Mucosa of stomach (tissue), 1 donor: ENCODE data around the gene ZNF683.
"Not testable (repeated sequence)": the region's sequence is repeated elsewhere in the genome, so short reads cannot be mapped to it uniquely, and the experiment has no call there.

ENCODE experiments used
- H3K27me3 ChIP-seq: one replicate; pipeline ENCODE4 v1.7.0; 2013; ENCODE audit warnings: mild to moderate bottlenecking, low read length; ENCODE audit not compliant: control insufficient read depth, insufficient read depth
- H3K36me3 ChIP-seq: one replicate; pipeline ENCODE4 v1.7.0; 2013; ENCODE audit warnings: low read length; ENCODE audit not compliant: control insufficient read depth, insufficient read depth
- H3K4me1 ChIP-seq: one replicate; pipeline ENCODE4 v1.7.0; 2013; ENCODE audit warnings: mild to moderate bottlenecking, low read length; ENCODE audit not compliant: control insufficient read depth, insufficient read depth
- H3K4me3 ChIP-seq: one replicate; pipeline ENCODE4 v1.7.0; 2013; ENCODE audit warnings: low read length
- H3K9ac ChIP-seq: one replicate; pipeline ENCODE4 v1.7.0; 2013; ENCODE audit warnings: mild to moderate bottlenecking, low read length, moderate library complexity
- H3K9me3 ChIP-seq: one replicate; pipeline ENCODE4 v1.7.0; 2013; ENCODE audit warnings: mild to moderate bottlenecking, low read length, moderate library complexity; ENCODE audit not compliant: control insufficient read depth
- donor health status: Pancreatic carcinoma.

The ZNF683 gene

DNA sequence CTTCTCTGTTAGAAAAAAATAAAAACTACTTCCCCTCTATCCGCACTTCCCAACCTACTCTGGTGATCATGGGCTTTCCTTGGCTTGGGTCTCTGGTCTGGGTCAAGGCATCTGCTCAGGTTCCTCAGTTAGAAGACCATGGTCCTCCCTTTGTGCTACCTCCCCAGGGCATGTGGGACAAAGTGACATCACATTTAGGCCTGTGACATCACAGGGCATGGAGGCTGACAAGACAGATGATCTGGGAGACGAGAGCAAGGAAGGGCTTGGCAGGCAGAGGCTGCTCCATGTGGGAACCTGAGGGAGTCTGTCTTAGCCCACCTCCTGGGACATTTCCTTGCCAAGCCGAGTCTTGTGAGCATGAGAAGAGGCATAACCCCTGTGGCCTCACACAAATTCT lies at the start of gene ZNF683:
TSS of gene ZNF683 (minus strand) at position 140 of the 400 bp plus-strand sequence. CDS start 4,179 bp downstream, outside the sequence.
- not testable (repeated sequence) for H3K27me3 ChIP-seq, H3K4me1 ChIP-seq

GRCh38 chr1:26419494-26419893 lies 46.9 kb upstream of the ZNF683 start:
- H3K36me3 ChIP-seq = no peaks in the 10 kb centered on the region
- peaks cover 12% of the 10 kb centered on the region for H3K27me3 ChIP-seq
- H3K9ac ChIP-seq = no peak overlapping the region
- H3K9me3 ChIP-seq = no peaks in the 10 kb centered on the region
- H3K4me1 ChIP-seq = no peaks in the 10 kb centered on the region
- no peak overlapping the region for H3K4me3 ChIP-seq

More for the DNA sequence above, at the start of gene ZNF683:
- H3K4me3 ChIP-seq, H3K36me3 ChIP-seq, H3K9me3 ChIP-seq, H3K9ac ChIP-seq: not testable (repeated sequence)

DNA sequence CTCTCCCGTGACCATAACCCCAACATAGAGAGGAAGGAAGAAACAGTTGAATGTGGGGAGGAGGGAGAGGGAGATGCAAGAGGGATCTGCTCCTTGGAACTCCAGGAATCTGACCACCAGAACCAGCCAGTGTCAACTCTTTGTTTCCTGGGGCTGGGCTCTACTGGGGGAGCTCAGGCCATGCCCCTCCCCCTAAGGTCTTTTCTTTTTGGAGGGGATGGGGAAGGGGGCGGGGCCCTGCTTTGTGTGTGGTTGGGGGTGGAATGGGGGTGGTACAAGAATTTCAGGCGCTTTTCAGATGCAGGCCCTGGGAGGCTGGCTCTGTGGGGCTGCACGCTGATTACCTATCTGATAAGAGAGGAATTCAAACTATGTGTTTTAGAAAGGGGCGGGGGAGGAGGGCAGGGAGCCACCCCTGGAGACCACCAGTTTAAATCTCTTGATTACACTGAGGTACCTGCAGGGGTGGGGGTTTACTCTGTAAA lies 46.4 kb upstream of the ZNF683 start:
- Histone ChIP-seq H3K9ac (no peak overlapping the region), H3K9me3 (no peaks in the 10 kb centered on the region), H3K27me3 (peaks cover 14% of the 10 kb centered on the region)

GRCh38 chr1:26417111-26417759 lies 44.7 kb upstream of the ZNF683 start:
- no peaks in the 10 kb centered on the region for H3K36me3 ChIP-seq
- H3K4me3 ChIP-seq = no peak overlapping the region
- no peaks in the 10 kb centered on the region for H3K9me3 ChIP-seq
- peaks cover 25% of the 10 kb centered on the region for H3K27me3 ChIP-seq
- no peak overlapping the region for H3K9ac ChIP-seq
- no peaks in the 10 kb centered on the region for H3K4me1 ChIP-seq

More for the DNA sequence above, 46.4 kb upstream of the ZNF683 start:
- H3K36me3 ChIP-seq = no peaks in the 10 kb centered on the region
- H3K4me1 ChIP-seq = no peaks in the 10 kb centered on the region
- H3K4me3 ChIP-seq = no peak overlapping the region

- no peak overlapping the region for H3K9ac ChIP-seq
- no peaks in the 10 kb centered on the region for H3K36me3 ChIP-seq
- H3K4me3 ChIP-seq = no peak overlapping the region
- no peaks in the 10 kb centered on the region for H3K9me3 ChIP-seq
- no peaks in the 10 kb centered on the region for H3K4me1 ChIP-seq
- peaks cover 58% of the 10 kb centered on the region for H3K27me3 ChIP-seq
Measured at GRCh38 chr1:26413031-26413430, 40.5 kb upstream of the ZNF683 start.

DNA sequence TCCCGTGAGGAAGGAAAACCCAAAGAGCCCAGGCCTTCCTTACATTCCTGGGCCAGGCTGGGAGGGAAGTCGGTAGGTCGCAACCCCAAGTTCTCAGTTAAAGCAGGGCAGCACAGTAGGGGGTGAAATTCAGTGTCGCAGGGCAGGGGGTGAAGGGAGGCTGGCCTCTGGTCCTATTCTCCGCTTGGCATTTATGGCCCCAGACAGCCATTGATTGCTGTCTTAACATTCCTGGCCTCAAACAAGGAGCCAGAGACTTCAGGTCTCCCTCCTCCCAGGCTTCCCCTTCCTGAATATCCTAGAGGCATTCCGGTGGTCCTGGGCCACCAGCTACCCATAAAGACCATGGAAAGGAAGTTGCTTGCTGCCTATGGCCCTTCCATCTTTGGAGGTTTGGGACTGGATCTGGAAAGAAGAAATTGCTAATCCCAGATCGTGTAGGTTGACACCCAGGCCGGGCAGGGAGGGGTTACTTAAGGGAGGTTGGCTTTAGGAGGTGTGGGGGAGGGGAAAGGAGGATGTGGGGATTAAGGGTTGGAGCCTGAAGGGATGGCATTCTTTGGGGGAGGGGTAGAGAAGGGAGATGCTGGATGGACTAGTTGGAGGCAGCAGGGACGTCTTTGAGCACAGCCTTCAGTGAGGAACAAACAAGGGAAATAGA lies 39.8 kb upstream of the ZNF683 start:
- peaks cover 58% of the 10 kb centered on the region for H3K27me3 ChIP-seq
- no peaks in the 10 kb centered on the region for H3K36me3 ChIP-seq
- H3K9me3 ChIP-seq = no peaks in the 10 kb centered on the region
- H3K9ac ChIP-seq = no peak overlapping the region
- H3K4me3 ChIP-seq = no peak overlapping the region
- no peaks in the 10 kb centered on the region for H3K4me1 ChIP-seq

- H3K4me3 ChIP-seq = no peak overlapping the region
Measured at GRCh38 chr1:26411624-26412074, 39.1 kb upstream of the ZNF683 start.

GRCh38 chr1:26410706-26411623 lies 38.4 kb upstream of the ZNF683 start, which contains the start of gene LIN28A:
Gene LIN28A (plus strand): TSS chr1:26410817. CDS start chr1:26410892, 75 bp downstream.
- Histone ChIP-seq H3K4me1 (no peaks in the 10 kb centered on the region), H3K9me3 (no peaks in the 10 kb centered on the region), H3K9ac (no peak within 1 kb of the TSS), H3K4me3 (no peak within 1 kb of the TSS), H3K27me3 (peaks cover 58% of the 10 kb centered on the region), H3K36me3 (no peaks in the 10 kb centered on the region)

More at GRCh38 chr1:26411624-26412074, 39.1 kb upstream of the ZNF683 start:
- Histone ChIP-seq H3K27me3 (peaks cover 58% of the 10 kb centered on the region), H3K9ac (no peak overlapping the region), H3K4me1 (no peaks in the 10 kb centered on the region), H3K9me3 (no peaks in the 10 kb centered on the region), H3K36me3 (no peaks in the 10 kb centered on the region)

GRCh38 chr1:26409191-26409807 lies 36.7 kb upstream of the ZNF683 start:
- H3K4me1 ChIP-seq = no peaks in the 10 kb centered on the region
- no peak overlapping the region for H3K4me3 ChIP-seq
- peaks cover 50% of the 10 kb centered on the region for H3K27me3 ChIP-seq
- H3K9ac ChIP-seq = no peak overlapping the region
- H3K36me3 ChIP-seq = no peaks in the 10 kb centered on the region
- no peaks in the 10 kb centered on the region for H3K9me3 ChIP-seq

DNA sequence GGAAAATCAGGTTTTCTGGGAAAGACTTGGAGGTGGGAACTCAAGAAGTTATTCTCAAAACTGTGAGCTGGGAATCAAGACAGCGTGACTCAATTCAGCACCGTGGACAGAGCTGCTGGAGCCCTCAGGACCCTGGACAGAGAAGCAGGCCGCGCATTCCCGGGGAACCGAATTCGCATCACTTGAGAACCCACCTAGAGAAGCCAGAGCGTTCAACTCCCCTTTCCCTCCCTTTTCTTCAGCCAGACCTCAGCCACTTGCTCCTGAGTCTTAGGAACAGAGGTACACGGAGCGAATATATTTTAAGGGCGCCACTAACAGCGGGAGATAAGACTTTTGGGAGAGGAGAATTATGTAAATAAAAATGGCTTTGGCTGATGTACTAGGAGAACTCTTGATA lies 36.1 kb upstream of the ZNF683 start:
- Histone ChIP-seq H3K36me3 (no peaks in the 10 kb centered on the region), H3K9ac (no peak overlapping the region), H3K27me3 (peaks cover 51% of the 10 kb centered on the region), H3K9me3 (no peaks in the 10 kb centered on the region), H3K4me1 (no peaks in the 10 kb centered on the region), H3K4me3 (no peak overlapping the region)

DNA sequence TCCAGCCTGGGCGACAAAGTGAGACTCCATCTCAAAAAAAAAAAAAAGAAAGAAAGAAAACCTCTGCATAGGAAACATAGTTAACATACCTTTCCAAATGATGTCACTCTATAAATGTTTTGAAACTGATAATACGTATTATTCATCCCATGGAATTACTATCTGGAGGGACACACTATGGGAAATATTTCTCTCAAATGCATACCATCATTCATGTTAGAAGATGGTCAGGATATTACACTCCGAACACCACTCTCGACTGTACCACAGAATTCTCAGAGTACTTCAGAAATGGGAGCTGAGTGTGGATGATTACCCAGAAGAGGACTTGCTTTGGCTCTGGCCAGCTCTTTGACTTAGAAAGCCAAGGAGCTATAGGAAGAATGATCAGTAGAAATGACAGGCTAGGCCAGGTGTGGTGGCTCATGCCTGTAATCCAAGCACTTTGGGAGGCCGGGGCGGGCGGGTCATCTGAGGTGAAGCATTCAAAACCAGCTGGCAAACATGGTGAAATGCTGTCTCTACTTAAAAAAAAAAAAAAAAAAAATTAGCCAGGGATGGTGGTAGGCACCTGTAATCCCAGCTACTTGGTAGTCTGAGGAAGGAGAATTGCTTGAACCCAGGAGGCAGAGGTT lies 32.8 kb upstream of the ZNF683 start:
- no peaks in the 10 kb centered on the region for H3K36me3 ChIP-seq
- no peak overlapping the region for H3K4me3 ChIP-seq
- no peak overlapping the region for H3K9ac ChIP-seq
- no peaks in the 10 kb centered on the region for H3K4me1 ChIP-seq
- H3K9me3 ChIP-seq = no peaks in the 10 kb centered on the region
- H3K27me3 ChIP-seq = peaks cover 21% of the 10 kb centered on the region
